OCI-LY3 (cell line): ENCODE measurements around the gene SIK3.

Experiments
- H2AFZ ChIP-seq: fragments of 200-600, 300-600 bp; shearing (Covaris generic); 2 replicates; pipeline ENCODE4 v1.6.0; 2014; ENCODE audit warnings: antibody characterized with exemption, low read depth, low read length
- H3K27ac ChIP-seq: fragments of 200-600, 300-600 bp; sonication (generic); 2 replicates; pipeline ENCODE4 v1.5.1; 2014; ENCODE audit warnings: mild to moderate bottlenecking, low read length, moderate library complexity, mixed read lengths
- H3K27me3 ChIP-seq: fragments of 200-600, 300-600 bp; sonication (generic); 2 replicates; pipeline ENCODE4 v1.6.1; 2014; ENCODE audit warnings: low read depth, low read length, mixed read lengths
- H3K36me3 ChIP-seq: fragments of 200-600, 300-600 bp; sonication (generic); replicated peaks from 2 replicates; pipeline ENCODE3; 2014; ENCODE audit warnings: low read depth, low read length, mixed read lengths
- H3K4me1 ChIP-seq: fragments of 300-600, 200-600 bp; sonication (generic); 2 replicates; pipeline ENCODE4 v1.6.1; 2014; ENCODE audit warnings: low read length, mixed read lengths
- H3K4me2 ChIP-seq: fragments of 200-600, 300-600 bp; sonication (generic); 2 replicates; pipeline ENCODE4 v1.6.1; 2014; ENCODE audit warnings: low read length, mixed read lengths
- H3K4me3 ChIP-seq: fragments of 300-600, 200-600 bp; sonication (generic); 2 replicates; pipeline ENCODE4 v1.5.1; 2014; ENCODE audit warnings: antibody characterized with exemption, mild to moderate bottlenecking, low read length, moderate library complexity
- H3K79me2 ChIP-seq: fragments of 300-600, 200-600 bp; shearing (Covaris generic); 2 replicates; pipeline ENCODE4 v1.6.1; 2014; ENCODE audit warnings: mild to moderate bottlenecking, low read length, mixed read lengths
- H3K9ac ChIP-seq: fragments of 300-600, 200-600 bp; shearing (Covaris generic); 2 replicates; pipeline ENCODE4 v1.6.0; 2014; ENCODE audit warnings: mild to moderate bottlenecking, low read length, moderate library complexity
- H3K9me3 ChIP-seq: fragments of 200-600, 300-600 bp; shearing (Covaris generic); 2 replicates; pipeline ENCODE4 v1.6.1; 2014; ENCODE audit warnings: low read length, mixed read lengths; ENCODE audit not compliant: insufficient read depth
- H4K20me1 ChIP-seq: fragments of 200-600, 300-600 bp; sonication (generic); 2 replicates; pipeline ENCODE4 v1.6.1; 2016; ENCODE audit warnings: low read length, mixed read lengths; ENCODE audit not compliant: insufficient read depth
- EZH2phosphoT487 ChIP-seq: fragments of 200-600 bp; shearing (Covaris generic); IDR thresholded peaks from 2 replicates; pipeline ENCODE4 v1.6.1; 2018; ENCODE audit warnings: antibody characterized with exemption, mixed run types, low read depth
- TF ChIP-seq, protein P1 (sequence below): fragments of 200-600, 300-600 bp; sonication (generic); IDR thresholded peaks from 2 replicates; pipeline ENCODE4 v1.5.1; 2014; ENCODE audit warnings: antibody characterized with exemption, low read length, low read depth

The SIK3 gene

DNA sequence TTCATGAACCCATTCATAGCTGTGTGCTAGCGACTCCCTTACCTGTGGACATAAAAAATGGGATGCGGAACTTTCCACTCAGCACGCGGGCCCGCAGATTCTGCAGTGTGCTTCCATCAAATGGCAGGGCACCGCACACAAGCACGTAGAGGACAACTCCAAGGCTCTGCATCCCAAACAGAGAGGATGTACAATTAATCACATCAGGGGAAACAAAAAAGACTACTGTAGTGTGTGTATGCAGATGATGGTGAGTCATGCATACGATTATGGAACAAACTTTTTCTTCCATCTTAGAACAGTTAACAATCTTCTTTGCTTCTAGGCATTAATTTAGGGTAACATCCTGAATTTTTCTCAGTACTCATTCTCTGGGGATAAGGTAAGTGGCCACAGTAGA, 202.0 kb downstream of the SIK3 start:
- H3K4me2 ChIP-seq = no peak overlapping the region
- H3K4me1 ChIP-seq = no peaks in the 10 kb centered on the region
- no peak overlapping the region for H2AFZ ChIP-seq
- no peaks in the 10 kb centered on the region for H4K20me1 ChIP-seq
- H3K79me2 ChIP-seq = no peaks in the 10 kb centered on the region
- H3K27ac ChIP-seq = no peak overlapping the region
- H3K4me3 ChIP-seq = no peak overlapping the region
- H3K9ac ChIP-seq = no peak overlapping the region
- no peaks in the 10 kb centered on the region for H3K27me3 ChIP-seq
- H3K36me3 ChIP-seq = peaks cover 11% of the 10 kb centered on the region
- TF ChIP-seq EZH2phosphoT487 = no peak
- TF ChIP-seq, protein P1, sequence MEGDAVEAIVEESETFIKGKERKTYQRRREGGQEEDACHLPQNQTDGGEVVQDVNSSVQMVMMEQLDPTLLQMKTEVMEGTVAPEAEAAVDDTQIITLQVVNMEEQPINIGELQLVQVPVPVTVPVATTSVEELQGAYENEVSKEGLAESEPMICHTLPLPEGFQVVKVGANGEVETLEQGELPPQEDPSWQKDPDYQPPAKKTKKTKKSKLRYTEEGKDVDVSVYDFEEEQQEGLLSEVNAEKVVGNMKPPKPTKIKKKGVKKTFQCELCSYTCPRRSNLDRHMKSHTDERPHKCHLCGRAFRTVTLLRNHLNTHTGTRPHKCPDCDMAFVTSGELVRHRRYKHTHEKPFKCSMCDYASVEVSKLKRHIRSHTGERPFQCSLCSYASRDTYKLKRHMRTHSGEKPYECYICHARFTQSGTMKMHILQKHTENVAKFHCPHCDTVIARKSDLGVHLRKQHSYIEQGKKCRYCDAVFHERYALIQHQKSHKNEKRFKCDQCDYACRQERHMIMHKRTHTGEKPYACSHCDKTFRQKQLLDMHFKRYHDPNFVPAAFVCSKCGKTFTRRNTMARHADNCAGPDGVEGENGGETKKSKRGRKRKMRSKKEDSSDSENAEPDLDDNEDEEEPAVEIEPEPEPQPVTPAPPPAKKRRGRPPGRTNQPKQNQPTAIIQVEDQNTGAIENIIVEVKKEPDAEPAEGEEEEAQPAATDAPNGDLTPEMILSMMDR = no peak
- no peaks in the 10 kb centered on the region for H3K9me3 ChIP-seq

DNA sequence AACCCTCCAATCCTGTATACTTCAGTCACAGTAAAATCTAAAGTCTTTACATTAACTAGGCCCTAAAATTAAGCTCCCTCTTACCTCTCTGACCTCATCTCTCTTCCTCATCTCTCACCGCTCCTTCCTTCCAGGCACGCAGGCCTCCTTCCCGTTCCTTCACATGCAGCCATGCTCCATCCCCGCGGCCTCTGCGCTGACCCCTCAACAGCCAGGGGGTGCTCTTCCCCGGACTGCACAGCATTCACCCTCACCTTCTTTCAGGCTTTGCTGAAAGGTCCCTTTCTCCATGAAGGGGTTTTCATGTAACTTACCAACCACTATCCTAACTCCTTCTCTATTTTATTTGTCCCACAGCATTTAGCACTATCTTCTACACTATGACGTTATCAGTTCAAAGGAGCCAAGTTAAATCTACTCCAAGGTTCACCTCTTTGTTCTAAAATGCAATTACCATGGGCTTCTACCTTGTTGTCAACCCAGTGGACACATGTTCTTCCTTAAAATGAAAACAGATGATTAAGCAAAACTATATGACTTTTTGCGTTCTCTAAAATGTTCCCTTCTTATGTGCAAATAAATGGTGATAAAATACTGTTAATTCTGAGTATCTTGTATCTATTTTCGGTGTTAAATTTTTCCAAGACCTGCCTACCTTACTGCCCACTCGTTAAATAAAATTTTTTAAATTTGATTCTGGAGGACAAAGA, 203.0 kb downstream of the SIK3 start:
- no peak overlapping the region for H3K4me2 ChIP-seq
- H4K20me1 ChIP-seq = no peaks in the 10 kb centered on the region
- H3K9me3 ChIP-seq = no peaks in the 10 kb centered on the region
- H3K9ac ChIP-seq = no peak overlapping the region
- 0 out of 2 replicates have a peak, but pooled peaks cover under 1% of the 10 kb centered on the region for H3K4me1 ChIP-seq
- H3K27ac ChIP-seq = no peak overlapping the region
- H3K4me3 ChIP-seq = no peak overlapping the region
- TF ChIP-seq, protein P1 = 0 out of 2 replicates have a peak, but pooled peaks have one; percentile 15
- no peak for TF ChIP-seq EZH2phosphoT487
- H3K36me3 ChIP-seq = peaks cover 11% of the 10 kb centered on the region
- no peaks in the 10 kb centered on the region for H3K79me2 ChIP-seq
- H2AFZ ChIP-seq = no peak overlapping the region
- H3K27me3 ChIP-seq = no peaks in the 10 kb centered on the region

DNA sequence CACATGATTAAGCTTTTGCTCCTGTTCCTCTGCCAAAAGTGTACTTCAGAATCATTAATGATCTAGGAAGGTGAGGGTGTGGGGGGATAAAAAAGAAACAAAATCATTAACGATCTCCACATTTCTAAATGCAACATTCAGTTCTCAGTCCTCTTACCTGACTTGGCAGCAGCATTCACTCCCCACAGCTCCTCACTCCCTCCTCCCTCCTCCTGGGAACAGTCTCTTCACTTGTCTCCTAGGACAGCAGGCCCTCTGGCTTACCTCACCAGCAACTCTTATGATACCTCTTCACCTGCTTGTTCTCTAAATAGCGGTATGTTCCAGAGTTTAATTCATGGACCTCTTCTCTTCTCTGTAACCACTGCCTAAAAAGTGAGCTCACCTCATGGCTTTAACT, 204.3 kb downstream of the SIK3 start:
- Histone ChIP-seq H3K79me2 (no peaks in the 10 kb centered on the region), H3K4me1 (0 out of 2 replicates have a peak, but pooled peaks cover 3% of the 10 kb centered on the region), H2AFZ (no peak overlapping the region), H3K4me2 (no peak overlapping the region), H4K20me1 (no peaks in the 10 kb centered on the region), H3K9me3 (no peaks in the 10 kb centered on the region), H3K4me3 (no peak overlapping the region), H3K9ac (no peak overlapping the region), H3K27me3 (no peaks in the 10 kb centered on the region), H3K27ac (no peak overlapping the region), H3K36me3 (peaks cover 8% of the 10 kb centered on the region)
- TF ChIP-seq EZH2phosphoT487 = no peak
- TF ChIP-seq, protein P1 = no peak

DNA sequence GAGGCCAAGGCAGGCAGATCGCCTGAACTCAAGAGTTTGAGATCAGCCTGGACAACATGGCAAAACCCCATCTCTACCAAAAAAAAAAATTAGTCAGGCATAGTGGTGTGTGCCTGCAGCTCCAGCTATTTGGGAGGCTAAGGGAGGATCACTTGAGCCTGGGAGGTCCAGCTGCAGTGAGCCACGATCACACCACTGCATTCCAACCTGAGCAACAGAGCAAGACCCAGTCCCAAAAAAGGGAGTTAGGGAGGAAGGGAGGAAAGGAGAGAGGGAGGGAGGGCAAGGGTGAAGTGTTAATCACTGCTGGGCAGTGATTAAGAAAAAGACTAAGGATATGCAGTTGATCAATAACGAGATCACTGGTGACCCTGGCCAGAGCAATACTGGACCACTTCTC, 204.8 kb downstream of the SIK3 start:
- Histone ChIP-seq H2AFZ (no peak overlapping the region), H4K20me1 (no peaks in the 10 kb centered on the region), H3K9me3 (no peaks in the 10 kb centered on the region), H3K4me2 (no peak overlapping the region), H3K27ac (no peak overlapping the region), H3K36me3 (peaks cover 8% of the 10 kb centered on the region), H3K27me3 (no peaks in the 10 kb centered on the region), H3K4me3 (no peak overlapping the region), H3K9ac (no peak overlapping the region), H3K79me2 (no peaks in the 10 kb centered on the region), H3K4me1 (0 out of 2 replicates have a peak, but pooled peaks cover 3% of the 10 kb centered on the region)
- no peak for TF ChIP-seq EZH2phosphoT487
- TF ChIP-seq, protein P1 = no peak
